ENCODE data around the gene TMEM272.

GRCh38 chr13:51814825-51815650 lies 29.9 kb downstream of the TMEM272 start:
- TF ChIP-seq EZH2 (IDR thresholded peaks at IDR 0.05; ENCODE audit: insufficient read depth, poor library complexity, severe bottlenecking) (no peak), EZH2phosphoT487 (IDR thresholded peaks at IDR 0.05; ENCODE audit: insufficient read depth, low read depth) (no peak)
